ENCODE measurements around the gene SSX2IP. TPM values are rescaled to one million over a fixed set of nuclear protein-coding genes. Genes with fewer than 3 reads are reported as not detected.

SSX2IP gene
- total and polyA plus RNA-seq, 2 experiments from 2014 or later = 23.2 to 28.4 TPM

DNA sequence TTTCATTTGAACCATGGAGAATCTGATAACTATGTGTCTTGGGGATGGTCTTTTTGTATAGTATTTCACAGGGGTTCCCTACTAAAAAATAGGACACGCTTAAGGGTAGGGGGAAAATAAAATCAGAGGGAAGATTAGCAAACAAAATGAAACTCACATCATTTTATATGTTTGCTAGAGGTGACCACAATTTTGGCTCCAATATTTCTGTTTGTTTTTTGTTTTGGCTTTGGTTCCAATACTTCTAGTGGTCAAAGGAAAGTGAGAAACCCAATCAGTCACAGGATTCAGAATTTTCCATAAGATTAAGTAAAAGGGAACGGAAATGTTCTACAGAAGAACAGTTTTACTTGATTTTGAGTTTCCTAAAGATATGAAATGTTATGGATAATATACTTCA is 42.3 kb upstream of the SSX2IP start:
- no peak overlapping the region for H3K27ac Mint-ChIP-seq
- no peak overlapping the region for H3K4me2 ChIP-seq
- H3K9me3 Mint-ChIP-seq = no peaks in the 10 kb centered on the region; the same call in 2 of the 3 replicates
- DNase-seq (ENCODE audit: low spot score) = no peak
- H3K27me3 ChIP-seq (ENCODE audit: insufficient read depth) = no peaks in the 10 kb centered on the region
- H3F3A ChIP-seq (replicated peaks; ENCODE audit: low read depth) = no peaks in the 10 kb centered on the region
- no peaks in the 10 kb centered on the region for H4K20me1 ChIP-seq (replicated peaks; ENCODE audit: insufficient read depth)
- peaks cover 2% of the 10 kb centered on the region; the same call in 1 of the 3 replicates for H3K36me3 Mint-ChIP-seq (ENCODE audit: low read depth)
- no peak overlapping the region for H3K4me3 ChIP-seq
- H3K4me1 Mint-ChIP-seq = peaks cover 11% of the 10 kb centered on the region
- H3K79me2 ChIP-seq (replicated peaks; ENCODE audit: insufficient read depth) = no peaks in the 10 kb centered on the region
- no peaks in the 10 kb centered on the region for H3K36me3 ChIP-seq (ENCODE audit: insufficient read depth)
- no peak overlapping the region for H2AFZ ChIP-seq
- ATAC-seq = no peak
- peaks cover 16% of the 10 kb centered on the region for H3K4me1 ChIP-seq (ENCODE audit: insufficient read depth)
- TF ChIP-seq, protein P1, sequence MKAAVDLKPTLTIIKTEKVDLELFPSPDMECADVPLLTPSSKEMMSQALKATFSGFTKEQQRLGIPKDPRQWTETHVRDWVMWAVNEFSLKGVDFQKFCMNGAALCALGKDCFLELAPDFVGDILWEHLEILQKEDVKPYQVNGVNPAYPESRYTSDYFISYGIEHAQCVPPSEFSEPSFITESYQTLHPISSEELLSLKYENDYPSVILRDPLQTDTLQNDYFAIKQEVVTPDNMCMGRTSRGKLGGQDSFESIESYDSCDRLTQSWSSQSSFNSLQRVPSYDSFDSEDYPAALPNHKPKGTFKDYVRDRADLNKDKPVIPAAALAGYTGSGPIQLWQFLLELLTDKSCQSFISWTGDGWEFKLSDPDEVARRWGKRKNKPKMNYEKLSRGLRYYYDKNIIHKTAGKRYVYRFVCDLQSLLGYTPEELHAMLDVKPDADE (IDR thresholded peaks at IDR 0.05) = no peak
- no peak for TF ChIP-seq JUNB (IDR thresholded peaks at IDR 0.05; ENCODE audit: unreplicated experiment)
- TF ChIP-seq NANOG (IDR thresholded peaks at IDR 0.05; ENCODE audit: borderline replicate concordance) = no peak
- TF ChIP-seq ZNF331 (CRISPR knock-in tag; IDR thresholded peaks at IDR 0.05; ENCODE audit: low read depth) = no peak
- TF ChIP-seq POLR2AphosphoS5 (IDR thresholded peaks at IDR 0.05; ENCODE audit: low read depth) = no peak
- TF ChIP-seq EZH2 (IDR thresholded peaks at IDR 0.05; ENCODE audit: low read depth, unreplicated experiment) = no peak
- TF ChIP-seq STAT1 (IDR thresholded peaks at IDR 0.05; ENCODE audit: unreplicated experiment) = no peak
- TF ChIP-seq, protein P2, sequence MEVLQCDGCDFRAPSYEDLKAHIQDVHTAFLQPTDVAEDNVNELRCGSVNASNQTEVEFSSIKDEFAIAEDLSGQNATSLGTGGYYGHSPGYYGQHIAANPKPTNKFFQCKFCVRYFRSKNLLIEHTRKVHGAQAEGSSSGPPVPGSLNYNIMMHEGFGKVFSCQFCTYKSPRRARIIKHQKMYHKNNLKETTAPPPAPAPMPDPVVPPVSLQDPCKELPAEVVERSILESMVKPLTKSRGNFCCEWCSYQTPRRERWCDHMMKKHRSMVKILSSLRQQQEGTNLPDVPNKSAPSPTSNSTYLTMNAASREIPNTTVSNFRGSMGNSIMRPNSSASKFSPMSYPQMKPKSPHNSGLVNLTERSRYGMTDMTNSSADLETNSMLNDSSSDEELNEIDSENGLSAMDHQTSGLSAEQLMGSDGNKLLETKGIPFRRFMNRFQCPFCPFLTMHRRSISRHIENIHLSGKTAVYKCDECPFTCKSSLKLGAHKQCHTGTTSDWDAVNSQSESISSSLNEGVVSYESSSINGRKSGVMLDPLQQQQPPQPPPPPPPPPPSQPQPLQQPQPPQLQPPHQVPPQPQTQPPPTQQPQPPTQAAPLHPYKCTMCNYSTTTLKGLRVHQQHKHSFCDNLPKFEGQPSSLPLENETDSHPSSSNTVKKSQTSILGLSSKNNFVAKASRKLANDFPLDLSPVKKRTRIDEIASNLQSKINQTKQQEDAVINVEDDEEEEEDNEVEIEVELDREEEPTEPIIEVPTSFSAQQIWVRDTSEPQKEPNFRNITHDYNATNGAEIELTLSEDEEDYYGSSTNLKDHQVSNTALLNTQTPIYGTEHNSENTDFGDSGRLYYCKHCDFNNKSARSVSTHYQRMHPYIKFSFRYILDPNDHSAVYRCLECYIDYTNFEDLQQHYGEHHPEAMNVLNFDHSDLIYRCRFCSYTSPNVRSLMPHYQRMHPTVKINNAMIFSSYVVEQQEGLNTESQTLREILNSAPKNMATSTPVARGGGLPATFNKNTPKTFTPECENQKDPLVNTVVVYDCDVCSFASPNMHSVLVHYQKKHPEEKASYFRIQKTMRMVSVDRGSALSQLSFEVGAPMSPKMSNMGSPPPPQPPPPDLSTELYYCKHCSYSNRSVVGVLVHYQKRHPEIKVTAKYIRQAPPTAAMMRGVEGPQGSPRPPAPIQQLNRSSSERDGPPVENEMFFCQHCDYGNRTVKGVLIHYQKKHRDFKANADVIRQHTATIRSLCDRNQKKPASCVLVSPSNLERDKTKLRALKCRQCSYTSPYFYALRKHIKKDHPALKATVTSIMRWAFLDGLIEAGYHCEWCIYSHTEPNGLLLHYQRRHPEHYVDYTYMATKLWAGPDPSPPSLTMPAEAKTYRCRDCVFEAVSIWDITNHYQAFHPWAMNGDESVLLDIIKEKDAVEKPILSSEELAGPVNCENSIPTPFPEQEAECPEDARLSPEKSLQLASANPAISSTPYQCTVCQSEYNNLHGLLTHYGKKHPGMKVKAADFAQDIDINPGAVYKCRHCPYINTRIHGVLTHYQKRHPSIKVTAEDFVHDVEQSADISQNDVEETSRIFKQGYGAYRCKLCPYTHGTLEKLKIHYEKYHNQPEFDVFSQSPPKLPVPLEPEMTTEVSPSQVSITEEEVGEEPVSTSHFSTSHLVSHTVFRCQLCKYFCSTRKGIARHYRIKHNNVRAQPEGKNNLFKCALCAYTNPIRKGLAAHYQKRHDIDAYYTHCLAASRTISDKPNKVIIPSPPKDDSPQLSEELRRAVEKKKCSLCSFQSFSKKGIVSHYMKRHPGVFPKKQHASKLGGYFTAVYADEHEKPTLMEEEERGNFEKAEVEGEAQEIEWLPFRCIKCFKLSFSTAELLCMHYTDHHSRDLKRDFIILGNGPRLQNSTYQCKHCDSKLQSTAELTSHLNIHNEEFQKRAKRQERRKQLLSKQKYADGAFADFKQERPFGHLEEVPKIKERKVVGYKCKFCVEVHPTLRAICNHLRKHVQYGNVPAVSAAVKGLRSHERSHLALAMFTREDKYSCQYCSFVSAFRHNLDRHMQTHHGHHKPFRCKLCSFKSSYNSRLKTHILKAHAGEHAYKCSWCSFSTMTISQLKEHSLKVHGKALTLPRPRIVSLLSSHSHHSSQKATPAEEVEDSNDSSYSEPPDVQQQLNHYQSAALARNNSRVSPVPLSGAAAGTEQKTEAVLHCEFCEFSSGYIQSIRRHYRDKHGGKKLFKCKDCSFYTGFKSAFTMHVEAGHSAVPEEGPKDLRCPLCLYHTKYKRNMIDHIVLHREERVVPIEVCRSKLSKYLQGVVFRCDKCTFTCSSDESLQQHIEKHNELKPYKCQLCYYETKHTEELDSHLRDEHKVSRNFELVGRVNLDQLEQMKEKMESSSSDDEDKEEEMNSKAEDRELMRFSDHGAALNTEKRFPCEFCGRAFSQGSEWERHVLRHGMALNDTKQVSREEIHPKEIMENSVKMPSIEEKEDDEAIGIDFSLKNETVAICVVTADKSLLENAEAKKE (CRISPR knock-in tag; IDR thresholded peaks at IDR 0.05) = no peak
- TF ChIP-seq, protein P3, sequence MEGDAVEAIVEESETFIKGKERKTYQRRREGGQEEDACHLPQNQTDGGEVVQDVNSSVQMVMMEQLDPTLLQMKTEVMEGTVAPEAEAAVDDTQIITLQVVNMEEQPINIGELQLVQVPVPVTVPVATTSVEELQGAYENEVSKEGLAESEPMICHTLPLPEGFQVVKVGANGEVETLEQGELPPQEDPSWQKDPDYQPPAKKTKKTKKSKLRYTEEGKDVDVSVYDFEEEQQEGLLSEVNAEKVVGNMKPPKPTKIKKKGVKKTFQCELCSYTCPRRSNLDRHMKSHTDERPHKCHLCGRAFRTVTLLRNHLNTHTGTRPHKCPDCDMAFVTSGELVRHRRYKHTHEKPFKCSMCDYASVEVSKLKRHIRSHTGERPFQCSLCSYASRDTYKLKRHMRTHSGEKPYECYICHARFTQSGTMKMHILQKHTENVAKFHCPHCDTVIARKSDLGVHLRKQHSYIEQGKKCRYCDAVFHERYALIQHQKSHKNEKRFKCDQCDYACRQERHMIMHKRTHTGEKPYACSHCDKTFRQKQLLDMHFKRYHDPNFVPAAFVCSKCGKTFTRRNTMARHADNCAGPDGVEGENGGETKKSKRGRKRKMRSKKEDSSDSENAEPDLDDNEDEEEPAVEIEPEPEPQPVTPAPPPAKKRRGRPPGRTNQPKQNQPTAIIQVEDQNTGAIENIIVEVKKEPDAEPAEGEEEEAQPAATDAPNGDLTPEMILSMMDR (conservative IDR thresholded peaks at IDR 0.05; ENCODE audit: low read depth in 2 of 2) = no peak
- no peak overlapping the region for H3K4me3 Mint-ChIP-seq
- no peaks in the 10 kb centered on the region for H3K27me3 Mint-ChIP-seq (ENCODE audit: insufficient read depth, low read depth, poor library complexity)
- H3K9me2 ChIP-seq (ENCODE audit: insufficient read depth) = no peaks in the 10 kb centered on the region
- H3K27ac ChIP-seq (ENCODE audit: low read depth) = no peak overlapping the region
